Keratinocyte (primary cell): Measurements from ENCODE around the gene FILIP1. TPM values are rescaled to one million over a fixed set of nuclear protein-coding genes. Genes with fewer than 3 reads are reported as not detected.

Experiments
- DNase-seq: peaks from one replicate; pipeline ENCODE4 v3.0.0-alpha.2; 2011; ENCODE audit warnings: low read depth, missing footprints, low spot score
- FAIRE-seq: peaks from 2 replicates; lab custom pipeline; 2011; peaks lifted over from hg19 to GRCh38; lab: Jason Lieb, UNC
- H2AFZ ChIP-seq: 2 replicates; pipeline ENCODE4 v1.6.0; 2012; ENCODE audit warnings: low read length, control low read depth, inconsistent platforms; ENCODE audit not compliant: control insufficient read depth
- H3K27ac ChIP-seq: 2 replicates; pipeline ENCODE4 v1.5.1; 2011; ENCODE audit warnings: low read length; ENCODE audit not compliant: control insufficient read depth, insufficient read depth
- H3K27me3 ChIP-seq: 3 replicates; pipeline ENCODE4 v1.6.0; 2011; ENCODE audit warnings: low read length; ENCODE audit not compliant: control insufficient read depth, insufficient read depth; ENCODE audit errors: extremely low read depth
- H3K36me3 ChIP-seq, 2 experiments: 2 replicates in 1 of 2; 3 replicates in 1 of 2; pipeline ENCODE4 v1.5.1; 2011; ENCODE audit warnings: low read length in 2 of 2, mild to moderate bottlenecking in 1 of 2; ENCODE audit not compliant: control insufficient read depth in 2 of 2, insufficient read depth in 2 of 2; ENCODE audit errors: extremely low read depth in 1 of 2
- H3K4me1 ChIP-seq: 3 replicates; pipeline ENCODE4 v1.5.1; 2011; ENCODE audit warnings: low read length; ENCODE audit not compliant: control insufficient read depth, insufficient read depth; ENCODE audit errors: extremely low read depth
- H3K4me2 ChIP-seq: 3 replicates; pipeline ENCODE4 v1.6.0; 2011; ENCODE audit warnings: low read depth, low read length; ENCODE audit not compliant: control insufficient read depth, insufficient read depth; ENCODE audit errors: extremely low read depth
- H3K4me3 ChIP-seq, 3 experiments: fragments of 200-600 bp in 1 of 3; sonication (generic) in 1 of 3; 2 replicates in 2 of 3; 3 replicates in 1 of 3; pipeline ENCODE4 v1.5.1; 2011 to 2016; ENCODE audit warnings: low read length in 3 of 3, mild to moderate bottlenecking in 3 of 3, control low read depth in 2 of 3, inconsistent platforms in 1 of 3, low read depth in 1 of 3, mixed read lengths in 1 of 3, mixed run types in 1 of 3, moderate library complexity in 1 of 3; ENCODE audit not compliant: control insufficient read depth in 2 of 3, insufficient read depth in 2 of 3; ENCODE audit errors: extremely low read depth in 1 of 3
- H3K79me2 ChIP-seq: 2 replicates; pipeline ENCODE4 v1.6.0; 2012; ENCODE audit warnings: low read length; ENCODE audit not compliant: control insufficient read depth, insufficient read depth
- H3K9ac ChIP-seq: 3 replicates; pipeline ENCODE4 v1.6.0; 2011; ENCODE audit warnings: low read length; ENCODE audit not compliant: control insufficient read depth, insufficient read depth; ENCODE audit errors: extremely low read depth
- H3K9me1 ChIP-seq: 3 replicates; pipeline ENCODE4 v1.6.0; 2011; ENCODE audit warnings: low read length; ENCODE audit not compliant: control insufficient read depth, insufficient read depth; ENCODE audit errors: extremely low read depth
- H3K9me3 ChIP-seq: 2 replicates; pipeline ENCODE4 v1.5.1; 2012; ENCODE audit warnings: low read depth, low read length; ENCODE audit not compliant: control insufficient read depth
- H4K20me1 ChIP-seq: 3 replicates; pipeline ENCODE4 v1.6.0; 2011; ENCODE audit warnings: low read length; ENCODE audit not compliant: control insufficient read depth, insufficient read depth; ENCODE audit errors: extremely low read depth
- EZH2 ChIP-seq: IDR thresholded peaks from one replicate; pipeline ENCODE4 v1.6.1; 2012; ENCODE audit warnings: inconsistent platforms, mild to moderate bottlenecking, low read length, moderate library complexity
- dilution Hi-C: fragments of 300-500 bp; cut with MboI; formaldehyde crosslinking; loops from one replicate; pipeline ENCODE4 v1.7.0; 2020; ENCODE audit warnings: low sequenced_read_pairs; ENCODE audit not compliant: extremely low pct_ligation_motif_present
- polyA plus RNA-seq, 5 experiments: library from polyadenylated mRNA; depleted of rRNA in 3 of 5; stranded (reverse) in 3 of 5; stranded (forward) in 1 of 5; unstranded in 1 of 5; fragments of >200 nt; gene quantifications; 1 replicate in 1 of 5; 2 replicates in 3 of 5; 3 replicates in 1 of 5; pipeline versions ENCODE4 v1.2.1 to v1.2.3, GENCODE V29; 2011 to 2012; ENCODE audit warnings: missing spikeins in 2 of 5, low read depth in 1 of 5, low replicate concordance in 1 of 5
- TF ChIP-seq, protein P1 (sequence below), 3 experiments: IDR thresholded peaks in 1 of 3; conservative IDR thresholded peaks in 1 of 3; optimal IDR thresholded peaks in 1 of 3; 2 replicates in 2 of 3; 3 replicates in 1 of 3; pipeline versions ENCODE3 to v1.5.1; 2011; ENCODE audit warnings: low read length in 3 of 3, mild to moderate bottlenecking in 3 of 3, moderate library complexity in 2 of 3, control low read depth in 1 of 3, inconsistent platforms in 1 of 3; ENCODE audit not compliant: insufficient read depth in 2 of 3; ENCODE audit errors: extremely low read depth in 1 of 3

Gene FILIP1
- polyA plus RNA-seq, 1 donor (not counting 4 experiments of a cell fraction or from before 2014, with no cell fraction given), result 0.01 TPM

DNA sequence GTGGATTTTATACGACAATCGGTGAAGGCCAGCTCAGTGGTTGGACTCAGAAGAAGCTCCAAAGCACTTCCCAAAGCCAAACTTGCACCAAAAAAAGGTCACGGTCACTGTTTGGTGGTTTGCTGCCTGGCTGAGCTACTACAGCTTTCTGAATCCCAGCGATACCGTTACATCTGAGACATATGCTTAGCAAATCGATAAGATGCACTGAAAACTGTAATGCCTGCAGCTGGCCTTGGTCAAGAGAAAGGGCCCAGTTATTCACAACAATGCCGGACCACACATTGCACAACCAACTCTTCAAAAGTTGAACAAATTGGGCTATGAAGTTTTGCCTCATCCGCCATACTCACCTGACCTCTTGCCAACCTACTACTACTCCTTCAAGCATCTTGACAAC lies 70.2 kb downstream of the FILIP1 start:
- TF ChIP-seq, protein P1, sequence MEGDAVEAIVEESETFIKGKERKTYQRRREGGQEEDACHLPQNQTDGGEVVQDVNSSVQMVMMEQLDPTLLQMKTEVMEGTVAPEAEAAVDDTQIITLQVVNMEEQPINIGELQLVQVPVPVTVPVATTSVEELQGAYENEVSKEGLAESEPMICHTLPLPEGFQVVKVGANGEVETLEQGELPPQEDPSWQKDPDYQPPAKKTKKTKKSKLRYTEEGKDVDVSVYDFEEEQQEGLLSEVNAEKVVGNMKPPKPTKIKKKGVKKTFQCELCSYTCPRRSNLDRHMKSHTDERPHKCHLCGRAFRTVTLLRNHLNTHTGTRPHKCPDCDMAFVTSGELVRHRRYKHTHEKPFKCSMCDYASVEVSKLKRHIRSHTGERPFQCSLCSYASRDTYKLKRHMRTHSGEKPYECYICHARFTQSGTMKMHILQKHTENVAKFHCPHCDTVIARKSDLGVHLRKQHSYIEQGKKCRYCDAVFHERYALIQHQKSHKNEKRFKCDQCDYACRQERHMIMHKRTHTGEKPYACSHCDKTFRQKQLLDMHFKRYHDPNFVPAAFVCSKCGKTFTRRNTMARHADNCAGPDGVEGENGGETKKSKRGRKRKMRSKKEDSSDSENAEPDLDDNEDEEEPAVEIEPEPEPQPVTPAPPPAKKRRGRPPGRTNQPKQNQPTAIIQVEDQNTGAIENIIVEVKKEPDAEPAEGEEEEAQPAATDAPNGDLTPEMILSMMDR (optimal IDR thresholded peaks at IDR 0.05 in 1 of 3, IDR thresholded peaks at IDR 0.05 in 1 of 3, conservative IDR thresholded peaks at IDR 0.05 in 1 of 3; ENCODE audit: extremely low read depth in 1 of 3, insufficient read depth in 2 of 3, low read length in 3 of 3), result no peak
- no peak for TF ChIP-seq EZH2
- no peak overlapping the region for H2AFZ ChIP-seq
- no peak overlapping the region for H3K4me2 ChIP-seq
- H3K9me1 ChIP-seq, result no peaks in the 10 kb centered on the region
- no peak overlapping the region for H3K9ac ChIP-seq
- DNase-seq (no peak), FAIRE-seq (no peak)
- H3K27ac ChIP-seq, result no peak overlapping the region
- H4K20me1 ChIP-seq, result no peaks in the 10 kb centered on the region
- peaks cover 16% of the 10 kb centered on the region for H3K4me1 ChIP-seq
- no peaks in the 10 kb centered on the region for H3K9me3 ChIP-seq
- dilution Hi-C loops, result no loop called here
- no peaks in the 10 kb centered on the region for H3K79me2 ChIP-seq
- H3K27me3 ChIP-seq, result no peaks in the 10 kb centered on the region
- no peaks in the 10 kb centered on the region for H3K36me3 ChIP-seq
- H3K4me3 ChIP-seq, result no peak overlapping the region

DNA sequence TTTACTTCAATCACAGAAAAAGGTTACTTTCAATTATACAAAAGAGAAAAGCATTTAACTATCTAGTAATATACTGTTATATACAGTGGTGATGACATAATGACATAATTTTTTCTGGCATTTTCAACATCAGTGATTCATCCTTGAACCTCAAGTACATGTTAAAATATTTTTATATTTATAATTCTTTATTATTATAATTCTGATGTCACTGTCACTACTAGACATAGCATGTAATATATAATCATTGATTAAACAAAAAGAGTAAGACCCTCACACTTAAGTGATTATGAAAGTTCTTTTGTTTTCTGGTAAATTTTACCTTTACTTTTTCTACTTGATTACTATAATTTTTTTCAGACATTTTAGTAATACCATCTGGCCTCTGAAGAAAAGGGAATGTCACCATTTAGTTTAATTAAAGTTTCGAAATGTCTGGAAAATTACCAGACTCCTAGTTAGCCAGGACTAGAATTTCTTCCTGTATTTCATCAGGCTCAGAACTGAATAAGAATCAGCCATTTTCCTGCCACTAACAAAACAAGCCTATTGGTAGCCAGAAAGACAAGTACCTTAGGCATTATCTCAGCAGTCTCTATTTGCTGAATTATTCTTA lies 71.5 kb downstream of the FILIP1 start:
- TF ChIP-seq, protein P1 (optimal IDR thresholded peaks at IDR 0.05 in 1 of 3, IDR thresholded peaks at IDR 0.05 in 1 of 3, conservative IDR thresholded peaks at IDR 0.05 in 1 of 3; ENCODE audit: extremely low read depth in 1 of 3, insufficient read depth in 2 of 3, low read length in 3 of 3), result no peak
- no peak for TF ChIP-seq EZH2
- no peaks in the 10 kb centered on the region for H3K27me3 ChIP-seq
- no peak for FAIRE-seq
- H4K20me1 ChIP-seq, result no peaks in the 10 kb centered on the region
- no peak overlapping the region for H3K9ac ChIP-seq
- H3K9me1 ChIP-seq, result no peaks in the 10 kb centered on the region
- dilution Hi-C loops, result no loop called here
- peaks cover 22% of the 10 kb centered on the region for H3K4me1 ChIP-seq
- H3K4me2 ChIP-seq, result no peak overlapping the region
- H2AFZ ChIP-seq, result no peak overlapping the region
- no peak overlapping the region for H3K4me3 ChIP-seq
- no peaks in the 10 kb centered on the region for H3K9me3 ChIP-seq
- no peak for DNase-seq
- H3K36me3 ChIP-seq, result no peaks in the 10 kb centered on the region
- H3K27ac ChIP-seq, result no peak overlapping the region
- H3K79me2 ChIP-seq, result no peaks in the 10 kb centered on the region
